Esophagus muscularis mucosa (tissue), 3 donors: ENCODE data around the gene C3orf70.

Experiments
- POLR2A ChIP-seq: fragments of 450-650 bp; IDR thresholded peaks from one replicate; pipeline ENCODE4 v1.6.1; 2017; ENCODE audit warnings: antibody characterized with exemption, moderate library complexity, mild to moderate bottlenecking, low read depth
- POLR2AphosphoS5 ChIP-seq, 2 donors: sonication (generic); formaldehyde crosslinking; IDR thresholded peaks; one replicate each; pipeline ENCODE4 v1.6.1; 2017; ENCODE audit warnings: antibody characterized with exemption in 2 of 2
- TF ChIP-seq, protein P1 (sequence below), 3 experiments: fragments of 200-600 bp in 2 of 3; fragments of 450-650 bp in 1 of 3; sonication (generic) in 2 of 3; IDR thresholded peaks; one replicate each; pipeline ENCODE4 v1.5.1; 2017 to 2019; ENCODE audit warnings: antibody characterized with exemption in 3 of 3, mild to moderate bottlenecking in 2 of 3, moderate library complexity in 1 of 3

DNA sequence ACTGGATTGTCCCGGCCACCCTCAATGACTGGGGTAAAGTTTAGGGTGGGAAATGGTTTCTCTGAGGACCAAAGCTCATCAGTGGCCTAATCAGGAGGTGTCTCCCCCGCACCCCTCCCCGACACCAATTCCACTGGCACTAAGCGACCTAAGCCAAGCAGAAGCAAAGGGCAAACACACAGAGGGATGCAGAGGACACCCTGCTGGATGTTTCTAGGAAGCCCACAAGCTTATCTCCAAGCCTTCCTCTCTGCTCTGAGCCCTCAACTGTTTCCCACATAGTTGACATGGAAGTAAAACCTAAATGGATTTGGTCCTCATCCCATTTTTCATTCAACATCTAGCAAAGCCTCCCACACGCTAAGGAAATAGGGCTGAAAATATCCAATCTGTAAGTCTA, 68.5 kb downstream of the C3orf70 start:
- TF ChIP-seq, protein P1, sequence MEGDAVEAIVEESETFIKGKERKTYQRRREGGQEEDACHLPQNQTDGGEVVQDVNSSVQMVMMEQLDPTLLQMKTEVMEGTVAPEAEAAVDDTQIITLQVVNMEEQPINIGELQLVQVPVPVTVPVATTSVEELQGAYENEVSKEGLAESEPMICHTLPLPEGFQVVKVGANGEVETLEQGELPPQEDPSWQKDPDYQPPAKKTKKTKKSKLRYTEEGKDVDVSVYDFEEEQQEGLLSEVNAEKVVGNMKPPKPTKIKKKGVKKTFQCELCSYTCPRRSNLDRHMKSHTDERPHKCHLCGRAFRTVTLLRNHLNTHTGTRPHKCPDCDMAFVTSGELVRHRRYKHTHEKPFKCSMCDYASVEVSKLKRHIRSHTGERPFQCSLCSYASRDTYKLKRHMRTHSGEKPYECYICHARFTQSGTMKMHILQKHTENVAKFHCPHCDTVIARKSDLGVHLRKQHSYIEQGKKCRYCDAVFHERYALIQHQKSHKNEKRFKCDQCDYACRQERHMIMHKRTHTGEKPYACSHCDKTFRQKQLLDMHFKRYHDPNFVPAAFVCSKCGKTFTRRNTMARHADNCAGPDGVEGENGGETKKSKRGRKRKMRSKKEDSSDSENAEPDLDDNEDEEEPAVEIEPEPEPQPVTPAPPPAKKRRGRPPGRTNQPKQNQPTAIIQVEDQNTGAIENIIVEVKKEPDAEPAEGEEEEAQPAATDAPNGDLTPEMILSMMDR (IDR thresholded peaks at IDR 0.05) = no peak
- no peak for TF ChIP-seq POLR2AphosphoS5 (IDR thresholded peaks at IDR 0.05)
- TF ChIP-seq POLR2A = no peak
